Upper lobe of right lung (tissue), 1 donor: ENCODE results near the gene MRM1. TPM values are rescaled to one million over a fixed set of nuclear protein-coding genes. Genes with fewer than 3 reads are reported as not detected.

ENCODE experiments used
- ATAC-seq: fragments of 200-7000 bp; cut with Tn5 transposase; one replicate; pipeline ENCODE4 v1.9.1; 2020; ENCODE audit warnings: mild to moderate bottlenecking, moderate library complexity
- DNase-seq: peaks from one replicate; pipeline ENCODE4 v3.0.0-alpha.2; 2020
- H3K27ac ChIP-seq: fragments of 200-600 bp; one replicate; pipeline ENCODE4 v1.8.0; 2022
- H3K27me3 ChIP-seq: fragments of 200-600 bp; one replicate; pipeline ENCODE4 v1.8.0; 2022; ENCODE audit warnings: mild to moderate bottlenecking
- H3K36me3 ChIP-seq: fragments of 200-600 bp; one replicate; pipeline ENCODE4 v1.8.0; 2022
- H3K4me1 ChIP-seq: fragments of 200-600 bp; one replicate; pipeline ENCODE4 v1.8.0; 2022
- H3K4me3 ChIP-seq: fragments of 200-600 bp; one replicate; pipeline ENCODE4 v1.8.0; 2022; ENCODE audit warnings: mild to moderate bottlenecking
- H3K9me3 ChIP-seq: fragments of 200-600 bp; one replicate; pipeline ENCODE4 v1.8.0; 2022
- intact Hi-C: fragments of 100-400 bp; cut with DNase I; formaldehyde crosslinking; loops from one replicate; pipeline ENCODE4 v1.11.0; 2022
- total RNA-seq: library from RNA; stranded (reverse); fragmentation: NEBNext Ultra II Directional; extraction: Animal tissue kit (Norgen Biotek cat#: 25700); gene quantifications from one replicate; pipeline ENCODE4 v1.2.1, GENCODE V29; 2021
- TF ChIP-seq, protein P1 (sequence below): fragments of 200-600 bp; IDR thresholded peaks from one replicate; pipeline ENCODE4 v1.8.0; 2022; ENCODE audit warnings: antibody characterized with exemption
- donor health status: DM: no; HTN: yes; CAD: no; lungs with severe emphysema.

Gene MRM1
- total RNA-seq, 1 donor from 2014 or later: 5.6 TPM

DNA sequence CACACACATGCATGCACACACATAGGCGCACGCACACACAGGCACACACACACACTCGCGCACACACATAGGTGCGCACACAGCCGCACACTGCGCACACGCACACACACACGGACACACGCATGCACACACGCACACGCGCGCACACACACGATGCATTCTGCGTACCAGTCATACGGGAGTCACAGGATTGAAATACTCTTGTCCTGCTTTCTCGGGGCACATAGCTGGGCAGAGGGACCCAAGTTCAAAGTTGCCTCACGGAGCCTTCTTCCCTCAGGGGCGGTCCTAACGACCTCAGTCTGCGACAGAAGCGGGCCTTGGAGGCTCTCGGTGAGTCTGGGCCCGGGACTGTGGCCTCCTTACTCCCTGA is 56.0 kb downstream of the MRM1 start:
- TF ChIP-seq, protein P1, sequence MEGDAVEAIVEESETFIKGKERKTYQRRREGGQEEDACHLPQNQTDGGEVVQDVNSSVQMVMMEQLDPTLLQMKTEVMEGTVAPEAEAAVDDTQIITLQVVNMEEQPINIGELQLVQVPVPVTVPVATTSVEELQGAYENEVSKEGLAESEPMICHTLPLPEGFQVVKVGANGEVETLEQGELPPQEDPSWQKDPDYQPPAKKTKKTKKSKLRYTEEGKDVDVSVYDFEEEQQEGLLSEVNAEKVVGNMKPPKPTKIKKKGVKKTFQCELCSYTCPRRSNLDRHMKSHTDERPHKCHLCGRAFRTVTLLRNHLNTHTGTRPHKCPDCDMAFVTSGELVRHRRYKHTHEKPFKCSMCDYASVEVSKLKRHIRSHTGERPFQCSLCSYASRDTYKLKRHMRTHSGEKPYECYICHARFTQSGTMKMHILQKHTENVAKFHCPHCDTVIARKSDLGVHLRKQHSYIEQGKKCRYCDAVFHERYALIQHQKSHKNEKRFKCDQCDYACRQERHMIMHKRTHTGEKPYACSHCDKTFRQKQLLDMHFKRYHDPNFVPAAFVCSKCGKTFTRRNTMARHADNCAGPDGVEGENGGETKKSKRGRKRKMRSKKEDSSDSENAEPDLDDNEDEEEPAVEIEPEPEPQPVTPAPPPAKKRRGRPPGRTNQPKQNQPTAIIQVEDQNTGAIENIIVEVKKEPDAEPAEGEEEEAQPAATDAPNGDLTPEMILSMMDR: no peak
- DNase-seq: no peak
- Histone ChIP-seq H3K4me3 (peak overlapping the region; percentile 39), H3K9me3 (no peaks in the 10 kb centered on the region), H3K4me1 (no peaks in the 10 kb centered on the region), H3K36me3 (no peaks in the 10 kb centered on the region), H3K27me3 (peaks cover 52% of the 10 kb centered on the region), H3K27ac (no peak overlapping the region)
- ATAC-seq: peak; percentile 3
- intact Hi-C loops: no loop called here

DNA sequence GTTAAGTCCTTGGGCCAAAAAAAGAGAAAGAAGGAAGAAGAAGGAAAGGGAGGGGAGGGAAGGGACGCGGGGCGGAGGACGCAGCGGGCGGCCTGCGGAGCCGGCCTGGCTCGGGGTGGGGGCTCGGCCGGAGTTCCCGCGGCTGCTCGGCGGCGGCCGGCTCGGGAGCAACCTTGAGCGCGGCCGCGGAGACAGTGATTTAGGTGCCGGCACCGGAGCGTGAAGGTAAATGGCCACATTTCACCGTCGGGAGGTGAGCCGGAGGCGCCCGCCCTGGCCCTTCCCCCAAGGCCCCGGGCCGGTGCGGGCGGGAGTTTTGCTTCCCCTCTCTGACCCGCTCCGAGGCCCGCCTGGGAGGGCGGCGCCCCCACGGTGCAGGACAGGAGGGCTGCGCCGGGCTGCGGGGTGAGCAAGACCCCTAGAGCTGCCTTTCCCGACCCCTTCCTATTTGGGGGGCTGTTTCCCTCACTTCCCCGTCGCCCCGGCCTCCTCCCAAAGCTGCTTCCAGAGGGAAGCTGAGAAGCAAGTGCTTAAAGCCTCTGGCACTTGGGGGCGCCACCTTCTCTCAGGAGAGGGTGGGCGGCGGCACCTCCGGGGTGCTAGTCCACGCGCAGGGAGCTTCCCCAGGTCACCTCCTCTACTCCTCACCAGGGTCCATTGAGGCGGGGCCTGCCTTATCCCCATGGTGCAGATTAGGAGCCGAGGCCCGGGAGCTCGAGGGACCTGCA is 56.5 kb downstream of the MRM1 start:
- TF ChIP-seq, protein P1: peak; percentile 18
- Histone ChIP-seq H3K27ac (no peak overlapping the region), H3K4me3 (peak overlapping the region; percentile 39), H3K4me1 (no peaks in the 10 kb centered on the region), H3K9me3 (no peaks in the 10 kb centered on the region), H3K27me3 (peaks cover 52% of the 10 kb centered on the region), H3K36me3 (no peaks in the 10 kb centered on the region)
- peak; percentile 35 for ATAC-seq
- intact Hi-C loops: no loop called here
- no peak for DNase-seq

Other genes with a start within 250 kb of the MRM1 start
- not detected for gene TBC1D3H, start 213.1 kb upstream of the MRM1 start, total RNA-seq
- gene ZNHIT3, start 114.9 kb upstream of the MRM1 start, total RNA-seq: 29.0 TPM
- 36.8 TPM for gene MYO19, start 66.7 kb upstream of the MRM1 start, total RNA-seq
- gene PIGW, start 66.6 kb upstream of the MRM1 start, total RNA-seq: 8.6 TPM
- 81.7 TPM for gene GGNBP2, start 56.7 kb upstream of the MRM1 start, total RNA-seq
- gene DHRS11, start 9.7 kb upstream of the MRM1 start, total RNA-seq: 5.7 TPM